Loucy (cell line): ENCODE data around the gene HSFX4.
"Not testable (repeated sequence)": the region's sequence is repeated elsewhere in the genome, so short reads cannot be mapped to it uniquely, and the experiment has no call there.

Experiments
- EZH2phosphoT487 ChIP-seq: fragments of 200-600 bp; IDR thresholded peaks from 2 replicates; pipeline ENCODE4 v1.6.1; 2018; ENCODE audit warnings: antibody characterized with exemption, mild to moderate bottlenecking, moderate library complexity, borderline replicate concordance
- TF ChIP-seq, protein P1 (sequence below): fragments of 200-600 bp; sonication (generic); conservative IDR thresholded peaks from 2 replicates; pipeline ENCODE4 v1.5.1; 2014; ENCODE audit warnings: mild to moderate bottlenecking, antibody characterized with exemption, low read length

DNA sequence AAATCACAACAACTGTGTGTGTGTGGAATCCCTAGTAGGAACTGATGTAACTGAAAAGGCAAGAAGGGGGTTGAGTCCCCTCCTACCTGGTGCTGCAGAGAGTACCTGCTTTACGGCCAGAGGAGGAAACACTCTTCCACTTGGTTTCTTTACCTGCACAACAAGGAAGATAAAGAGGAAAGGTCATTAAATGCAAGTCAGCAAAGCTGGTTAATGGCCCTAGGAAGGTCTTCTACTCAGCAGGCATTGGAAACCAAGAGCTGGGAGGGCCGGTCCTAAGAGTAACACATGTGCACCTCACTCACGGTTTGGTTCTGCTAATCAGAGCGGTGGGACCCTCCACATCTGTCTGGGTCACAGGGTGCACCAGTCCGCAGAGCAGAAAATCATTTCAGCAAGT lies 8.0 kb downstream of the HSFX4 start:
- TF ChIP-seq, protein P1, sequence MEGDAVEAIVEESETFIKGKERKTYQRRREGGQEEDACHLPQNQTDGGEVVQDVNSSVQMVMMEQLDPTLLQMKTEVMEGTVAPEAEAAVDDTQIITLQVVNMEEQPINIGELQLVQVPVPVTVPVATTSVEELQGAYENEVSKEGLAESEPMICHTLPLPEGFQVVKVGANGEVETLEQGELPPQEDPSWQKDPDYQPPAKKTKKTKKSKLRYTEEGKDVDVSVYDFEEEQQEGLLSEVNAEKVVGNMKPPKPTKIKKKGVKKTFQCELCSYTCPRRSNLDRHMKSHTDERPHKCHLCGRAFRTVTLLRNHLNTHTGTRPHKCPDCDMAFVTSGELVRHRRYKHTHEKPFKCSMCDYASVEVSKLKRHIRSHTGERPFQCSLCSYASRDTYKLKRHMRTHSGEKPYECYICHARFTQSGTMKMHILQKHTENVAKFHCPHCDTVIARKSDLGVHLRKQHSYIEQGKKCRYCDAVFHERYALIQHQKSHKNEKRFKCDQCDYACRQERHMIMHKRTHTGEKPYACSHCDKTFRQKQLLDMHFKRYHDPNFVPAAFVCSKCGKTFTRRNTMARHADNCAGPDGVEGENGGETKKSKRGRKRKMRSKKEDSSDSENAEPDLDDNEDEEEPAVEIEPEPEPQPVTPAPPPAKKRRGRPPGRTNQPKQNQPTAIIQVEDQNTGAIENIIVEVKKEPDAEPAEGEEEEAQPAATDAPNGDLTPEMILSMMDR, result not testable (repeated sequence)
- not testable (repeated sequence) for TF ChIP-seq EZH2phosphoT487
